Activated CD8-positive, alpha-beta memory T cell treated with anti-CD3 and anti-CD28 coated beads, Interleukin-2, amount 10 ng/mL, durations not matched to agents 7 days and 5 days (primary cell): ENCODE results near the gene PLEKHM3. TPM values are rescaled to one million over a fixed set of nuclear protein-coding genes. Genes with fewer than 3 reads are reported as not detected.

Experiments
- ATAC-seq: fragments of 150-1000 bp; cut with Tn5 transposase; one replicate; pipeline ENCODE4 v1.10.0; 2021; ENCODE audit warnings: moderate library complexity
- CTCF ChIA-PET: fragments of 350-600 bp; sonication (Branson Sonifier 250); formaldehyde crosslinking; loops from one replicate; lab custom pipeline; 2021; ENCODE audit warnings: antibody characterized with exemption; lab: Charles Lee
- DNase-seq: peaks from one replicate; pipeline ENCODE4 v3.0.0-alpha.2; 2020
- H3K27ac Mint-ChIP-seq: one replicate; pipeline ENCODE4 v1.8.0; 2021; ENCODE audit warnings: mild to moderate bottlenecking, mixed read lengths
- H3K27me3 Mint-ChIP-seq: one replicate; pipeline ENCODE4 v1.8.0; 2021; ENCODE audit warnings: mixed read lengths
- H3K36me3 Mint-ChIP-seq: one replicate; pipeline ENCODE4 v1.8.0; 2021; ENCODE audit warnings: mild to moderate bottlenecking, mixed read lengths
- H3K4me1 Mint-ChIP-seq: one replicate; pipeline ENCODE4 v1.8.0; 2021; ENCODE audit warnings: mixed read lengths
- H3K4me3 Mint-ChIP-seq: one replicate; pipeline ENCODE4 v1.8.0; 2021; ENCODE audit warnings: mild to moderate bottlenecking, moderate library complexity, mixed read lengths
- H3K9me3 Mint-ChIP-seq: one replicate; pipeline ENCODE4 v1.8.0; 2022; ENCODE audit warnings: low read depth, mixed read lengths
- total RNA-seq, 2 experiments: library from RNA; stranded (reverse); gene quantifications; one replicate each; pipeline ENCODE4 v1.2.3, GENCODE V29; 2021

The PLEKHM3 gene
- total RNA-seq, 2 experiments from 2014 or later, result 4.7 to 5.1 TPM

DNA sequence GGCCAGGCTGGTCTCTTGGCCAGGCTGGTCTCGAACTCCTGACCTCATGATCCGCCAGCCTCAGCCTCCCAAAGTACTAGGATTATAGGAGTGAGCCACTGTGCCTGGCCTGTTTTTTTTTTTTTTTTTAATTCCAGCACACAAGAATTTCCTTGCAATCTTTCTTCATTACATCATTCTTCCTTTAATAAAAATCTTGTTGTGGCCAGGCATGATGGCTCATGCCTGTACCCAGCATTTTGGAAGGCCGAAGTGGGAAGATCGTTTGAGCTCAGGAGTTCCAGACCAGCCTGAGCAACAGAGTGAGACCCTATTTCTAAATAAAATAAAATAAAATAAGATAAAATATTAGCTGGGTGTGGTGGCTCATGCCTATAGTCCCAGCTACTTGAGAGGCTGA lies 21.4 kb upstream of the PLEKHM3 start:
- DNase-seq, result no peak
- Mint-ChIP-seq H3K27me3 (peaks cover 21% of the 10 kb centered on the region), H3K4me1 (no peaks in the 10 kb centered on the region), H3K9me3 (no peaks in the 10 kb centered on the region), H3K36me3 (no peaks in the 10 kb centered on the region), H3K27ac (no peak overlapping the region), H3K4me3 (no peak overlapping the region)
- no peak for ATAC-seq
- CTCF ChIA-PET, result no interaction called here

DNA sequence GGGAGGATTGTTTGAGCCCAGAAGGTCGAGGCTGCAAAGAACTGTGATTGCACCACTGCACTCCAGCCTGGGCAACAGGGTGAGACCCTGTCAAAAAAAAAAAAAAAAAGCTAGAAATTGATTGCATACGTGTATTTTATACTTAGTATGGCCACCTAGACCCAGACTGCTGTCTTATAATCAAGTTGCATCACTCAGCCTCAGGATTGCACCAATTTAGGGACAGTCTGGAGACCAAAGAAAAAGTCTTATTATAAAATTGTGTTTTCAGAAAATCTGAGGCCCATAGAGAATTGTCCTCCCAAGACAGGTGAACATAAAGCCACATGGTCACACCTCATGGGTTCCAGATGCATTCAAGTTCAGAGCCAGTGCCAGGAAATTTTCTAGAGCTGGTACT lies 17.1 kb upstream of the PLEKHM3 start:
- H3K36me3 Mint-ChIP-seq, result no peaks in the 10 kb centered on the region
- H3K27ac Mint-ChIP-seq, result no peak overlapping the region
- no peaks in the 10 kb centered on the region for H3K9me3 Mint-ChIP-seq
- H3K4me1 Mint-ChIP-seq, result peaks cover 2% of the 10 kb centered on the region
- peaks cover 14% of the 10 kb centered on the region for H3K27me3 Mint-ChIP-seq
- ATAC-seq (no peak), DNase-seq (no peak)
- H3K4me3 Mint-ChIP-seq, result no peak overlapping the region
- CTCF ChIA-PET, result interaction anchor here (5.6 kb wide), 1 partner anchor 295 kb away, joined by 80 read pairs; no protein-coding TSS in a partner anchor

DNA sequence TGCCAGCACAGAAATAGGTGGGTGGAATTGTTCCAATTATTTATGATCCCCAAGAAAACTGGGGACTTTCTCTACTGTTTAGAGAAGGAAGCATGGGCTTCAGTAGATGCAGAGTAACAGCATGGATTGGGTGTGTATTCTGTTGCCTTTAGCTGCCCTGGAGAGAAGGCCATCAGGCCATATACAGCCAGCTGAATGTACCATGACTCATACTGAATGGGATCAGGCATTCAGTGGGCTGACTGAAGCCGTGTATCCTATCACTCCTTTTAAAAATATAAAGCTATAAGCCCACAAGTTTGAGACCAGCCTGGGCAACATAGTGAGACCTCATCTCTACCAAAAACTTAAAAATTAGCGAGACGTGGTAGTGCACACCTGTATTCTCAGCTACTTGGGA lies 16.7 kb upstream of the PLEKHM3 start:
- Mint-ChIP-seq H3K27me3 (peaks cover 14% of the 10 kb centered on the region), H3K36me3 (no peaks in the 10 kb centered on the region), H3K4me1 (peaks cover 2% of the 10 kb centered on the region), H3K4me3 (no peak overlapping the region), H3K9me3 (no peaks in the 10 kb centered on the region), H3K27ac (no peak overlapping the region)
- CTCF ChIA-PET, result interaction anchor here (5.6 kb wide), 1 partner anchor 295 kb away, joined by 80 read pairs; no protein-coding TSS in a partner anchor
- ATAC-seq, result no peak
- DNase-seq, result no peak

DNA sequence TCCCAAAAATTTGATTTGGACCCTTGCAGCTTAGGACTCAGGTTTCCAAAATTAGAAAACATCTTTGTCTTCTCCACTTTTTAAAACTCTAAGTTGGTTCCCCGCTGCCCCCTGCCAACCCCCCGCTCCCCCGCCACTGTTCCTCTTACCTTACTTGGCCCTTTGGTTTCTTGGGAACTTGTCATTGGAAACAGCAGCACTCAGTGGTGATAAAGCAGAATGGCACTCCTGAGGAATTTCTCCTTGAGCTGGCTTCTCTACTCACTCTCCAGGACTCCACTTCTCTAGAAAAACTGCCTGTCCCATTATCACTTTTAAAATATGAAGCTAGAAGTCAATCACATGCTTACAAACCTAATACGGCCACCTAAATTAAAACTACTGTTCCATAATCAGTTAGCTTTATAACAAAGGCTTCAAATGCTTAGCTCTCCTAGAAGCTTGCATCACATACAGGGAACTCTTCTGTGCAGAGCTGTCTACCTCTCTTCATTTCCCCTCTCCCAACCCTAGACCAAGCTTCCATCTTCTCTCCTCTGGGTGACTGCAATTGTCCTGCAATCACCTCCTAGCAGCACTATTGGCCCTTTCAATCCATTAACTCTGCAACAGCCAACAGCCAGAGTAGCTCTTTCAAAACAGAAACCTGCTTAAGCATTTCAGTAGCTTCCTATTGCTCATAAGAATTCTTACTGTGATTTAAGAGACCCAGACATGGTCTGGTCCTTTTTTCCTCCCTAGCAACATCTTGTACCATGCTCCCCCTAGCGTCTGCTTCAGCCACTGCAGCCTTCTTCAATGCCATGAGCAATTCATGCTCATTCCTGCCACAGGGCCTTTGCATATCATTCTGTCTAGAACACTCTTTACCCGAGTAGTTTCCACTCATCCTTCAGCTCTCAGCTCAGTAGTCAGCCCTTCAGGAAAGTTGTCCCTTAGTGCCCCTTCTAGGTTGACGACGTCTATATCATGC lies 15.2 kb upstream of the PLEKHM3 start:
- CTCF ChIA-PET, result interaction anchor here (0.6 to 5.6 kb wide), 23 partner anchors 9 to 422 kb away, joined by 3 to 80 read pairs (median 4); partner anchors contain the start of genes CCNYL1 and FZD5
- Mint-ChIP-seq H3K9me3 (no peaks in the 10 kb centered on the region), H3K4me3 (no peak overlapping the region), H3K4me1 (peaks cover 2% of the 10 kb centered on the region), H3K27ac (no peak overlapping the region), H3K36me3 (no peaks in the 10 kb centered on the region), H3K27me3 (peaks cover 11% of the 10 kb centered on the region)
- ATAC-seq, result peak; percentile 85
- peak; percentile 83 for DNase-seq

DNA sequence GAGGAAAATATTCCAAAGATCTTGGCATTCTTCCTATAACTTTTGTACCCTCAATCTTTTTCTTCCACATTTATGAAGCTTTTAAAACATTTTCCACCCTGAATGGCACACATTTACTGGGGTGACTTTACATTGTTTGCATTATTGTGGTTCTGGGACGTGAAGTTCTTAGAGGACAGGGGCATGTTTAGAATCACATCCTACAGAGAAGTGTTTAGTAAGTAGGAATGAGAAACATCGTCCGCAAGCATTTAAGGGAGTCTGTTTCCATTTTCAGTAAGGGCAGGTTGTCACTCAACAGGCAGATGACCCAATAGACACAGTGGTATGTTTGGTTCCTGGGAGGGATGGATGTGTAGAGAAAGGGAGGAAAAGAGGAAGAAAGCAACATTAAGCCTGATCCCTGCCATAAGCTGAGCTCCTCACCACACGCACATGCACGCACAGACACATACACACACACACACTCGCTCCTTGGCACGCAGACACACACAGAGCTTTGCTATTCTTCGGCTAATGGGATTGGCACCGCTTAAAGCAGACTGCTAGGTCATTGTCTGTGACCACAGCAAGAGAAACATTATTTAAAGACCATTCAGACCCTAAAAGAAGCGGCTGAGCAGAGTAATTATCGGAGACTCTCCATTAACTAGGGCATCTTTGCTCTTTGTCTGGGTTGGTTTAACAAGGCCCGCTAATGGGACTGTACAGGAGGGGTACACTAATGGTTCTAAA lies 14.2 kb upstream of the PLEKHM3 start:
- CTCF ChIA-PET, result interaction anchor here (0.8 to 5.6 kb wide), 14 partner anchors 8 to 412 kb away, joined by 3 to 80 read pairs (median 4); partner anchors contain the start of gene CCNYL1
- Mint-ChIP-seq H3K27ac (no peak overlapping the region), H3K27me3 (peaks cover 8% of the 10 kb centered on the region), H3K4me3 (no peak overlapping the region), H3K36me3 (no peaks in the 10 kb centered on the region), H3K9me3 (no peaks in the 10 kb centered on the region), H3K4me1 (peaks cover 2% of the 10 kb centered on the region)
- DNase-seq (no peak), ATAC-seq (no peak)

DNA sequence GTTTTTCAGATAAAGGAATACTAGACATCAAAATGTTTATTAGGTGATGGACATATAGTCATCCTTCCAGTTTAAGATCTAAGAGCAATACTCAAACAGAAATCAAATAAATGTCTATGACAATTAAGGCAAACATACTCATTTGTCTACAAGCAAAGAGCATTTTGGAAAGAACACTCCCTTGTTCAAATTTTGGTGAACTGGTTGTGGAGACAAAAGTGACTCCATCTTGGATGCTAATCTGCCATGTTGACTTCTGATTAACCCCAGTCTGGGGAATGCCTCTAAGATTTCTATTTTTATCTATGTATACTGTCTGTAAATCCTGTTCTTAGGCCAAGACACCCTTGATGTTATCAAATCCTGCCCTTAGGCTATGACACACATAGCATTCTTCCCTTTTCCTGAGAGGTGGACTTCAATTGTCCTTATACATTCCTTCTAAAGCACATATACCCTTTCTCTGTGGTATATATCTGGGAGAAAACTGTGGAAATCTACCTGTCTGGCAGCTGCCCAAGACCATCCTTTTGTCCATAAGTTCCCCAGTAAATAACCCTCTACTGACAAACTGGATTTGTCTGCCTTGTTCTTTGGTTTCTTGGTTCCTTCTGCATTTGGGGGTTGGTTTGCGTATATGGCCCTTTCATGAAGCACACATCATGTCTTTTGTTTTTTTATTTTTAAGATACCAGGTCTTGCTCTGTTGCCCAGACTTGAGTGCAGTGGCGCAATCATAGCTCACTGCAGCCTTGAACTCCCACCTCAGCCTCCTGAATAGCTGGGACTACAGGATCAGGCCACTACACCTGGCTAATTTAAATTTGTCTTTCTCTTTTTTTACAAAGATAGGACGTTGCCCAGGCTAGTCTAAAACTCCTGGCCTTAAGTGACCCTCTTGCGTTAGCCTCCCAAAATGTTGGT lies 12.5 kb upstream of the PLEKHM3 start:
- peaks cover 9% of the 10 kb centered on the region for H3K4me1 Mint-ChIP-seq
- no peak overlapping the region for H3K4me3 Mint-ChIP-seq
- H3K9me3 Mint-ChIP-seq, result no peaks in the 10 kb centered on the region
- no peaks in the 10 kb centered on the region for H3K36me3 Mint-ChIP-seq
- DNase-seq, result no peak
- CTCF ChIA-PET, result interaction anchor here (1.1 to 5.6 kb wide), 2 partner anchors 291 to 300 kb away, joined by 3 to 80 read pairs; no protein-coding TSS in a partner anchor
- no peak overlapping the region for H3K27ac Mint-ChIP-seq
- H3K27me3 Mint-ChIP-seq, result peaks cover 5% of the 10 kb centered on the region
- no peak for ATAC-seq

DNA sequence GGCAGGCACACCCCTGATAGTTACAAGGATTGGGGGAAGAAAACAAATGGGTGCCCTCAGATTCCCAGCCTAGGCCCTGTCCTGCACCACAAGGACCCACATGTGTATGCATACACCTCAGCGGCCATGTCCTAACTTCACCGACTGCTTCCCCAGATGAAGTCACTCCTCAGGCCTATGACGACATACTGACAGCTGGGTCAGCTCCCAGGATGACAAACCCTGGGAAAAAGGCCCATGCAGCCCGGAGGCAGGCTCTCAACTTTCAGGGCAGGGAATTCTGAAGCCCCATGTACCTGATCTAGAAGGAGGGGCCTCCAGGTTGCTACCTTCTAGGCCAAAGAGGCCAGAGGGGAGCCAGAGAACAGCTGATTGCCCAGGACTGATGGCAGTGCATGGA lies 11.0 kb upstream of the PLEKHM3 start:
- ATAC-seq, result no peak
- CTCF ChIA-PET, result no interaction called here
- Mint-ChIP-seq H3K9me3 (no peaks in the 10 kb centered on the region), H3K4me3 (no peak overlapping the region), H3K27ac (no peak overlapping the region), H3K27me3 (peaks cover 4% of the 10 kb centered on the region), H3K4me1 (peaks cover 9% of the 10 kb centered on the region), H3K36me3 (no peaks in the 10 kb centered on the region)
- DNase-seq, result no peak

DNA sequence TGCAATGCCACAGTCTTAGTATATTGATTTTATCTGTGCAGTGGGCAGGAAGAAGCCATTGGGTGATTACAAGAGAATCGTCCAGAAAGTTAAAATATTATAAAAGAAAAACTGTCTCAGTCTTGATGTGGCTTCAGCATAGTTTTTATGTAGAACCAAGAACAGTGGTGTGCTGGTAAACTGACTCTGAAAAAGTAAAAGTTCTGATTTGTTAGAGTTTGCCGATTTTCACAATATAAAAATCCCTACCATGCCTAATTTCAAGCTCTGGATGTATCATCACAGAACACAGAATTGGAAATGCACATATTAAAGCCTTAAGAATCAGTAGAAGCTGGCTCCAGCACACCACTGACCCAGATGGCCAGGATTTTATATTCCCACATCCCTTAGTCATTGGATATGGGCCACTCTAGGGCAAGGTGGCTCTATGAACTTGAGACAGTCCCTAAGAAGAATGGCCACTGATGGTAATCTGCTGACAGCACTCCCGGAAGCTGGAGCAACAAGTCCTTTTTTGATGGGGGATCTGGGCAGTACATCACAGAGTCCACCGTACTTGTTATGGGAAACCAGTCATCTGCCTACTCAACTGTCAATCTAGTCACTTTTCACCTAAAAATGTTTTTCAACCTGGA lies 9.3 kb upstream of the PLEKHM3 start:
- no peak overlapping the region for H3K27ac Mint-ChIP-seq
- H3K4me1 Mint-ChIP-seq, result peaks cover 7% of the 10 kb centered on the region
- DNase-seq (no peak), ATAC-seq (no peak)
- no peak overlapping the region for H3K4me3 Mint-ChIP-seq
- CTCF ChIA-PET, result interaction anchor here (0.6 to 2.4 kb wide), 4 partner anchors 265 to 404 kb away, joined by 3 to 18 read pairs (median 6); partner anchors contain the start of gene FZD5
- no peaks in the 10 kb centered on the region for H3K36me3 Mint-ChIP-seq
- H3K27me3 Mint-ChIP-seq, result peaks cover 5% of the 10 kb centered on the region
- no peaks in the 10 kb centered on the region for H3K9me3 Mint-ChIP-seq

DNA sequence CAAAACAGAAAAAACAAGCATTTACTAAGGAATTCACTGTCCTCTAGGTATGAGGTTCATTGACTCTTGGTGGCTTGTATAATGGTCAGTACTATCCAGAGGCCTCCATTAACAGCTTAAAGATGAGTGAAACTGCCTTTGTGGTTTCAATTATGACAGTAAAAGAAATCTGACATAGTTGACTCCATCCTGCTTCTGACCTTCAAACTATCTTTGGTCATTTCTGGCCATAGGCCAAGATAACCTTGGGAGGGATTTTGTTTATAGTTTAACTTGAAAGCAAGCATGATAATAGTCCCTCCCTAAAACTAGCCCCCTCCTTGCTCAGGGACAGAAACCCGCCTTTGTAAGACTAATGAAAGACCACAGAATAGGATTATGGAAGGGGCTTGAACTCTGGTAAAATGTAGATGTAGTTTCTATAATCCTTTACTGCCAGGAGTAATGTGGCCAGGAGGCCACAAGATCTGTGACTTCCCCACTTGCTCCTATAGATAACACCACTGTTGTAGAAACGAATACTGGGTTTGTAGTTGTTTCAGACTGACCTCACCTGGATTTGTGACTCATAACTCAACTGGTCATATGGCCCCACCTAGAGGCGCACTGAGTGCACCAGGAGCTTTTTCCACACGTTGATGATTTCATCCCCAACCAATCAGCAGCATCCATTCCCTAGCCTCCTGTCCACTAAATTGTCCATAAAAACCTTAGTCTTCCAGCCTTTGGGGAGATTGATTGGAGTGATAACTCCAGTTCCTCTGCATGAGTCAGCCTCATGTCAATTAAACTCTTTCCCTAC lies 8.6 kb upstream of the PLEKHM3 start:
- DNase-seq, result peak; percentile 61
- no peak overlapping the region for H3K4me3 Mint-ChIP-seq
- H3K27ac Mint-ChIP-seq, result no peak overlapping the region
- H3K27me3 Mint-ChIP-seq, result peaks cover 5% of the 10 kb centered on the region
- no peaks in the 10 kb centered on the region for H3K9me3 Mint-ChIP-seq
- H3K36me3 Mint-ChIP-seq, result no peaks in the 10 kb centered on the region
- peak; percentile 82 for ATAC-seq
- H3K4me1 Mint-ChIP-seq, result peaks cover 7% of the 10 kb centered on the region
- CTCF ChIA-PET, result interaction anchor here (0.6 to 2.4 kb wide), 6 partner anchors 14 to 407 kb away, joined by 3 to 18 read pairs (median 4); partner anchors contain the start of gene FZD5

DNA sequence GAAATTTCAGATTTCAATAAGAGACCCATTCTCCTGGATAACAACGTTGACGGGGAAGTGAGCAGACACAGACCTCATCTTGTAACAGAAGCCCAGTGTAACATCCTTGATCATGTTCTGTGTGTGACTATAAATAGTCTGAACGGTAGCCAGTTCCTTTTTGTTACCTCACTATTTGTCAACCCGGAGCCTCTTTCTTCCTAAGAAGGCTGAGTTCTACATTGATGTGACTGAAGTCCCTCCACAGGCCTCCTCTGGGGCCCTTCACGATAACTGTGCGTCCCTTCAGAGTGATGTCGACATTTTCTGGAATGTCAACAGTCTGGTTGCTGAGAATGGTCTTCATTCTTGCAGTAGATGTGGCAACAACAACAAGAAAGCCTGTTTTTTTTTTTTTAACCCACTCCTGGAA lies 6.3 kb upstream of the PLEKHM3 start:
- no peak overlapping the region for H3K4me3 Mint-ChIP-seq
- CTCF ChIA-PET, result interaction anchor here (0.7 to 2.7 kb wide), 3 partner anchors 9 to 406 kb away, joined by 3 to 13 read pairs (median 3); partner anchors contain the start of gene METTL21A

DNA sequence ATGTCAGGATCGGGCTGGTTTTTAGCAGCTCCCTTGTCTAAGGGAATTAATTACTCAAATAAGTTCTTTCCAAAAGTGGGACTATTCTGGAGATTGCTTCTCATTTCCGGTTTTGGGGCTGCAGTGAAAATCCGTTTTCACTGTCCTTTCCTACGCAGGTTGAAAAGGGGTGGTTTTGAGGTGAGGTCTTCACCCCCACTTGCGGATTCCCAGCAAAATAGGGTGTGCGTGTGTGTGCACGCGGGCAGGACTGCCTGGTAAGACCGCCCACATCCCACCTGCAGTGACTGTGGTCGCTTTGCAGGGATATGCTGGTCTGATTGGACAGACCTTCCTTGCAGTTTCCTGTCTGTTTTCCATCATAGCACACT lies 472 bp upstream of the PLEKHM3 start:
- CTCF ChIA-PET, result interaction anchor here (1.0 to 2.2 kb wide), 5 partner anchors 15 to 399 kb away, joined by 3 to 10 read pairs (median 4); partner anchors contain the start of gene FZD5
- peak; percentile 34 for ATAC-seq

More for the DNA sequence above, 6.3 kb upstream of the PLEKHM3 start:
- Mint-ChIP-seq H3K27ac (no peak overlapping the region), H3K36me3 (no peaks in the 10 kb centered on the region), H3K4me1 (peaks cover 7% of the 10 kb centered on the region), H3K9me3 (no peaks in the 10 kb centered on the region), H3K27me3 (peaks cover 5% of the 10 kb centered on the region)
- ATAC-seq (no peak), DNase-seq (no peak)

More for the DNA sequence above, 472 bp upstream of the PLEKHM3 start:
- Mint-ChIP-seq H3K27me3 (peaks cover 5% of the 10 kb centered on the region), H3K4me1 (peaks cover 16% of the 10 kb centered on the region), H3K4me3 (peak overlapping the region; percentile 87), H3K36me3 (no peaks in the 10 kb centered on the region), H3K27ac (peak overlapping the region; percentile 87), H3K9me3 (no peaks in the 10 kb centered on the region)
- DNase-seq, result peak; percentile 47
